HG03135 (cell line): ENCODE measurements around the gene LYL1.

Experiments used
- ATAC-seq: cut with Tn5 transposase; IDR thresholded peaks from one replicate; pipeline ENCODE4 v1.9.1; 2021; ENCODE audit warnings: mild to moderate bottlenecking, moderate library complexity; ENCODE audit not compliant: unreplicated experiment

LYL1 gene

GRCh38 chr19:13078381-13078780 lies 24.3 kb downstream of the LYL1 start:
- ATAC-seq = no peak

DNA sequence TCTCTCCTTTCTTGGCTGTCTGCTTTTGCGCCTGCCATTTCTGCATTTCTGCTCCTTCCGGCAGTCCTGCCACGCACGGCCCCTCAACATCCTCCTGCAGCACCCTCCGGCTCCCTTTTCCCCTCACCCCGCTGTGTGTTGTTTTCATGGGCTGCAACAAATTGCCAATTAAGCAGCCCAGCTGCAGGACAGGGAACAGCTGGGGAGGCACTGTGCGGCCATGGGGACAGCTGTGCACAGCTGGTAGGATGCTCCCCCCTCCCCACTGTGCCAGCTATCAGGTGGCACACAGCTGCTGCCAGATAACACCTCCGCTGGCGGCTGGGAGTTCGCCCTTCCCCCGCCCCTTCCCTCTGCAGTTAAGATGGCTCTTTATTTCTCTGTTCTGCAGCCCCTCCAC lies 25.4 kb downstream of the LYL1 start:
- no peak for ATAC-seq

- no peak for ATAC-seq
Observed at GRCh38 chr19:13076787-13077186, 25.9 kb downstream of the LYL1 start.

GRCh38 chr19:13076320-13076719 lies 26.3 kb downstream of the LYL1 start:
- no peak for ATAC-seq

GRCh38 chr19:13074378-13074777 lies 28.3 kb downstream of the LYL1 start:
- ATAC-seq = no peak

DNA sequence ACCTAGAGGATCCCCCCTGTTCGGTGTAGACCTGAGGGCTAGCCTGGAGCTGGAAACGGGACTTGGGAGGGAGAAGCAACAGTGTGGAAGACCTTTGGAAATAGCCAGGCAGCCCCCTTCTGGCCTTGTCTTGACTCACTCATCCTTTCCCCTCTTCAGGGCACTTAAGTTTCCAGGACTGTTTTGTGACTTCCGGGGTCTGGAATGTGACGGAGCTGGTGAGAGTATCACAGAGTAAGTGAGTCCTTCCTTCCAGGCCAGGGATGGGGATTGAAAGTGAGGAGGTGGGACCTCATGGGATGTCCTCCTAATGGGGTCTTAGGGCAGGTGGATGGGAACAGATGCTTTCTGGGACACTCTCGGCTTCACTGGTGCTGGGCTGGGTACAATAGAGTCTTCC lies 29.4 kb downstream of the LYL1 start:
- ATAC-seq = no peak

GRCh38 chr19:13072188-13072908 lies 30.3 kb downstream of the LYL1 start:
- no peak for ATAC-seq

- no peak for ATAC-seq
Observed at GRCh38 chr19:13071444-13072187, 31.0 kb downstream of the LYL1 start.

DNA sequence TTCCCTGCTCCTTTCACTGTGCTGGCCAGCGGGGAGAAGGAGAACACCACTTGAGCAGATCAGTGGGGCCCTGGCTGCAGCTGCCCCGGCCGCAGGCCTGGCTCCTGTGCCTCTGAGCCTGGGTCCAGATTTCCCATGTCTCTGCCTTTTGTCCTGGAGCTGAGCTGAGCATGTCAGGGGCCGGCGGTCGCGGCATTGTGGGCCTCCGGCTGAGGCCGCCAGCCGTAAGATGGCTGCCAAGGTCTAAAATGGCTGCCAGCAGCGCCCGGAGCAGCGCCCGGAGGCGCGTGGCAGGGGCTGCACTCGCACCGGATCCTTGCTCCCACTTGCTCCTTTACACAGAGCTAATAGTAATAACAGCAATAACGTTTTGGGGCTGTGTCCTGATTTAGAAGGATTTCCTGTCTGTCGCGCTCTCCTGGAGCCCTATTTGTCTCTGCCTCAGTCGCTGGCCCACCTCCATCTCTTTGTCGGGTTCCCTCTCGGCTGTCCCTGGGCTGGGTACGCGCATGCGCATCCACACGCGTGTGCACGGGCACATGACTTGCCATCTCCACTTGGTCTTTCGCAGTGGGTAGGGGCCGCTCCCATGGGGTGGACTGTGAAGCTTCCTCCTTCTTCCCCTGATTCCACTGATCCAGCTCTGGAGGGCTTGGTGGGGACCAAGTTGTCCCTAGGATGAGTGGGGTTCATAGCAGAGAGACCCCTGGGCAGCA lies 32.1 kb downstream of the LYL1 start:
- no peak for ATAC-seq

DNA sequence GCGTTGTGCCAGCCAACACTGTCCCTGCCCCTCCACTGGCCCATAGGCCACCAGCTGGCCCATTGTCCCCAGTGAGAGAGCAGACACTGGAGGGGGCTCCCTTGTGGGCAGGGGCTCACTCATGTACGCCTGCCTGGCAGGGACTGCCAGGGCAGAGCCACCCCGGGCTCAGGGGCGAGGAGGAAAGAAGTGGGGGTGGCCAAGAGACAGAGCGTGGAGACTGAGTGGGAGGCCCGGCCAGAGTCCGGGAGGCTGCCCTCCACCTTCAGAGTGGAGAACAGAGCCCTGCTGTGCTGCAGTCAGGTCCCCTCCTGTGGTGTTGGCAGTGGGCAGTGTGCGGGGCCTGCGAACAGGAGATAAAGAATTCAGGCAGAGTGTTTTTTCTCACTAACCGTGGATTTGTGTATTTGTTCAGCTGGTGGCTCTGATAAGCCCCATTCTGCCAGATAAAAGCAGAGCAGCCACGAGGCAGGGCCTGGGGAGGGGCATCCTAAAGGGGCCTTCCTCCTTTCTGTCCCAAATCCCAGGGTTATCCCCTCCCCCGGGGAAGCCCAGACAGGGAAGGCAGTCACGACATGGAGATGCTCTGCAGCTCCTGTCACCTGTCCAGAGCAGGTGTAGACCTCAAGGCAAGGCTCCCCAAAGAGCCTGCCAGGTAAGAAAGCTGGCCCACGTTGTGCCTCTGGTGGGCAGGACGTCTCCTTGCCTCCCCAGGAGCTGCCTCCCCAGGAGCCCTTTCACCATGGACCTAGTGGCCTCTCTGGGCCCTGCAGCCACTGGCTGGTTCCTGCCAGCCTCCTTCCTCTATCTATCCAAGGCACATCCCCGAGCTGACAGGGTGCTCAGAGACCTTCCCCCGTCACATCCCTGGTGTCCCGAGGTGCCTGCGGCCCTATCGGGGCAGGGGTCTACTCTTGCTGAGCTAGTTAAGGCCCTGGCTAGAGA lies 33.0 kb downstream of the LYL1 start:
- no peak for ATAC-seq

GRCh38 chr19:13068085-13068846 lies 34.4 kb downstream of the LYL1 start:
- no peak for ATAC-seq

DNA sequence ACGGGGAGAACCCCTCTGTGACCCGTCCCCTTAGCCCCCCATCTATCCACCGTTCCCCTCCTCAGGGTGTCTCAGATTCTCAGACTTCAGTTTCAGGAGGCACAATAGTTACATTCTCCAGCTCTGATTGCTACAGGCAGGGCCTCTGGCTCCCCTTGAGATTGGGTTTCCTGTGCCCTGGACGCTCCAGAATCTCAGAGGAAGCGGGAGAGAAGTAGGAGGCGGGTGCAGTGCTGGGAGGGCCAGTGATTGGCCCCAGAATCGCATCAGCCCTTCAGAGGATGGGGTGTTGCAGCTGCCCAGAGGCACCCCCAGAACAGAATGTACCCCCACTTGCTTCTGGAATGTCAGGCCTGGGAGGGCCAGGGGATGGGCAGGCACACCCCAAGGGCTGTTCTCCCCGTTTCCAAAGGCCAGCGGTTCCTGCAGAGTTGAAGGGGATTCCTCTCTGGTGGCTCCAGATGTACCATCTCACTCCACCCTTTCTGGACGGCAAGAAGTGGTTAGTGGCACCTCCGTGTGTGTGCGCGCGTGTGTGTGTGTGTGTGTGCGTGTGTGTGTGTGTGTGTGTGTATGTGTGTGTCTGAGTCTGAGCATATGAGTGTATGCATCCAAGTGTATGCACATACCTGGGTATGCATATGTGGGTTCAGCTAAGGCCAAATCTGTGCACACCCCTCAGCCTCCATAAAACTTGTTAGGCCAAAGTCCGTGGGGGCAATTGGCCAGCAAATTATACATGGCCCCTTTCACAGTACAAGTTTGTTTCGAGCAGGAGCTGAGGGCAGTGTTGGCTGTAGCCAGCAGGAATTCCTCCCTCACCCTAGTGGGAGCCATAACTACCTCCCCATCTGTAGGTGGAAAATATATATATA lies 35.5 kb downstream of the LYL1 start:
- no peak for ATAC-seq

GRCh38 chr19:13066226-13066625 lies 36.4 kb downstream of the LYL1 start:
- ATAC-seq = no peak

DNA sequence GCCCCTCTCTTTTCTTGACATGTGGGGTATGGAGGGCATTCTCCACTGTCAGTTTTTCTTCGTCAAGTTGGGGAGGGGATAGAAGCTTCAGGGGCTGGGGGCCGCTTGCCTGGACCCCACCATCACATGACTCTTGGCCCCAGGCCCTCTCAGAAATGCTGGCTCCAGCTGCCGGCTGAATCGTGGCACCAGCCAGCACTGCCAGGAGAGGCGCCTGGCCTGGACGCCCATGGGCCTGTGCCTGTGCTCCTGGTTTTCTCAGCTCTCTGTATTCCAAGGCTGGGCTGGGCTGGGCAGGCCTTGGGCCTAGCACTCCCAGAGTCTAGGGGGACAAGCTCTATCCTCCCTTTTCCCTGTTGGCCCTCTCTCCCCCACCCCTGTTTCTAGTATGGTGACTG lies 38.6 kb downstream of the LYL1 start:
- no peak for ATAC-seq

- ATAC-seq = no peak
Observed at GRCh38 chr19:13063461-13064091, 39.1 kb downstream of the LYL1 start.

GRCh38 chr19:13062317-13062716 lies 40.3 kb downstream of the LYL1 start:
- no peak for ATAC-seq

- ATAC-seq = no peak
Observed at GRCh38 chr19:13060964-13061927, 41.4 kb downstream of the LYL1 start.
